Heart left ventricle (tissue), 16 donors: ENCODE results near the gene SEMA6D. TPM values are rescaled to one million over a fixed set of nuclear protein-coding genes. Genes with fewer than 3 reads are reported as not detected.

ENCODE experiments used
- ATAC-seq, 4 donors: fragments of 200-7000 bp; cut with Tn5 transposase; one replicate each; pipeline ENCODE4 v1.9.1; 2020 to 2022; ENCODE audit warnings: moderate library complexity in 4 of 4, mild to moderate bottlenecking in 3 of 4, moderate number of reproducible peaks in 1 of 4
- DNase-seq, 5 donors: peaks; one replicate each; pipeline ENCODE4 v3.0.0-alpha.2; 2020
- H3K27ac ChIP-seq, 12 donors: fragments of 200-600 bp; sonication (generic) in 4 of 12; one replicate each; pipeline versions ENCODE4 v1.5.0 to v1.8.0; 2016 to 2022; ENCODE audit warnings: mild to moderate bottlenecking in 2 of 12
- H3K27me3 ChIP-seq, 9 donors: fragments of 200-600 bp; sonication (generic) in 2 of 9; one replicate each; pipeline versions ENCODE4 v1.5.1 to v1.8.0; 2016 to 2022; ENCODE audit warnings: mild to moderate bottlenecking in 3 of 9
- H3K36me3 ChIP-seq, 9 donors: fragments of 200-600 bp; sonication (generic) in 2 of 9; one replicate each; pipeline versions ENCODE4 v1.5.0 to v1.8.0; 2018 to 2022; ENCODE audit warnings: mild to moderate bottlenecking in 2 of 9
- H3K4me1 ChIP-seq, 12 donors: fragments of 200-600 bp; sonication (generic) in 4 of 12; one replicate each; pipeline versions ENCODE4 v1.5.0 to v1.8.0; 2016 to 2022; ENCODE audit warnings: mild to moderate bottlenecking in 3 of 12
- H3K4me3 ChIP-seq, 12 donors: fragments of 200-600 bp; sonication (generic) in 4 of 12; one replicate each; pipeline versions ENCODE4 v1.5.0 to v1.8.0; 2017 to 2022; ENCODE audit warnings: mild to moderate bottlenecking in 9 of 12, moderate library complexity in 4 of 12
- H3K9me3 ChIP-seq, 12 donors: fragments of 200-600 bp; sonication (generic) in 4 of 12; one replicate each; pipeline versions ENCODE4 v1.5.0 to v1.8.0; 2016 to 2022; ENCODE audit warnings: mild to moderate bottlenecking in 1 of 12
- POLR2A ChIP-seq, 2 donors: fragments of 450-650 bp; IDR thresholded peaks; one replicate each; pipeline ENCODE4 v1.6.1; 2017; ENCODE audit warnings: antibody characterized with exemption in 2 of 2, mild to moderate bottlenecking in 2 of 2, moderate library complexity in 2 of 2
- WGBS, 4 donors: extraction: QIAGEN DNeasy Blood & Tissue Kit in 2 of 4; methylation state at CpG; one replicate each; pipeline versions ENCODE4 v1.1.5 to v1.1.7; 2013 to 2018; 5-methylcytosine and 5-hydroxymethylcytosine counted together
- intact Hi-C, 10 donors: fragments of 100-400 bp; cut with DNase I; formaldehyde crosslinking; loops; one replicate each; pipeline versions ENCODE4 v1.11.1 to v1.14.2; 2022
- polyA plus RNA-seq, 2 donors: library from polyadenylated mRNA; stranded (reverse); fragments of 200-250 nt; gene quantifications; one replicate each; pipeline ENCODE4 v1.2.3, GENCODE V29; 2013
- total RNA-seq, 9 donors: library from RNA; depleted of rRNA in 2 of 9; stranded (reverse); fragments of >200 nt in 2 of 9; fragmentation: NEBNext Ultra II Directional in 3 of 9; extraction: Animal tissue kit (Norgen Biotek cat#: 25700) in 3 of 9; gene quantifications; one replicate each; pipeline versions ENCODE4 v1.1.0 to v1.2.4, GENCODE V29; 2016 to 2023
- TF ChIP-seq, protein P1 (sequence below), 12 donors: fragments of 200-600 bp; sonication (generic) in 4 of 12; IDR thresholded peaks; one replicate each; pipeline versions ENCODE4 v1.5.0 to v1.8.0; 2018 to 2022; ENCODE audit warnings: antibody characterized with exemption in 12 of 12, mild to moderate bottlenecking in 5 of 12
- donor health status: ischemic (EF 13 %, LVEDD 7.1; RV severe dilation, severe dysfunction).
- donor health status: healthy with polysubstance abuse.
- donor health status: DM: no; HTN: yes; CAD: no.
- donor health status: DM: no; HTN: no; CAD: no.
- donor health status: ischemic (EF 25% LVEDD 6.9; RV normal size, moderate dysfunction).
- donor health status: ischemic (EF 25% LVEDD 5.7; RV mildly dilated, moderate dysfunction).
- donor health status: healthy.
- donor health status: DM: yes; HTN: yes; CAD: no.
- donor health status: ischemic (EF 35%, LVEDD 5.7; RV mildly dilated, moderate dysfunction).
- donor health status: nonischemic (EF 11% LVEDD 7.7; RV severe dilation, severe dysfunction).
- donor health status: DM: yes; HTN: yes; CAD: no.
- donor health status: PGD.
- donor health status: ischemic (EF 29% LVEDD 5.4; RV normal size, mild dysfunction).
- donor health status: nonischemic (EF 23%, LVEDD 6.1; RV moderate dilation, normal function).

SEMA6D gene
- total and polyA plus RNA-seq, 11 donors = 2.8 to 23.2 (median 10.8) TPM

DNA sequence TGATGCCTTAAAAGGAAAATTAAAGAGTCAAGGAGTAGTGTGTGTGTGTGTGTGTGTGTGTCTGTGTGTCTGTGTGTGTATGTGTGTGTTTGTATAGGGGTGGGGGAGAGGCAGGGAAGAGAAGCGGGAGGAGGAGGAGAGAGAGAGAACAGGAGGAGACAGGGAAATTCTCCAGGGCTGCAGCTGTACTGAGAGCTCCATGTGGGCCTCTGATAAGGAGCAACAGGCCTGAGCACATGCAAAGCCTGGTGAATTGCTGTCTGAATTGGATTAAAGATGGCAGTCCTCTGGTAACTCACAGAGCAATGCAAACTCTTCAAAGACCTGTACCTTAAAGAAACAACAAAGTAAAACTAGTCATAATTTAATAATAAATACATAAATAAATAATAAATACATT lies 70.6 kb downstream of the SEMA6D start:
- Histone ChIP-seq H3K27ac (no peak overlapping the region), H3K4me3 (no peak overlapping the region), H3K9me3 (peaks cover 0 to 6% (median 0%) of the 10 kb centered on the region in 12 donors), H3K27me3 (no peaks in the 10 kb centered on the region), H3K36me3 (no peaks in the 10 kb centered on the region), H3K4me1 (no peaks in the 10 kb centered on the region)
- ATAC-seq = peak in 3 of 4 donors; percentile 54 to 80 (median 68)
- DNase-seq = peak in 1 of 5 donors; percentile 24
- 39 to 76% (median 45%) methylated on average over 1 of the region's 1 CpG for WGBS, 4 donors
- intact Hi-C loops = no loop called here
- TF ChIP-seq, protein P1, sequence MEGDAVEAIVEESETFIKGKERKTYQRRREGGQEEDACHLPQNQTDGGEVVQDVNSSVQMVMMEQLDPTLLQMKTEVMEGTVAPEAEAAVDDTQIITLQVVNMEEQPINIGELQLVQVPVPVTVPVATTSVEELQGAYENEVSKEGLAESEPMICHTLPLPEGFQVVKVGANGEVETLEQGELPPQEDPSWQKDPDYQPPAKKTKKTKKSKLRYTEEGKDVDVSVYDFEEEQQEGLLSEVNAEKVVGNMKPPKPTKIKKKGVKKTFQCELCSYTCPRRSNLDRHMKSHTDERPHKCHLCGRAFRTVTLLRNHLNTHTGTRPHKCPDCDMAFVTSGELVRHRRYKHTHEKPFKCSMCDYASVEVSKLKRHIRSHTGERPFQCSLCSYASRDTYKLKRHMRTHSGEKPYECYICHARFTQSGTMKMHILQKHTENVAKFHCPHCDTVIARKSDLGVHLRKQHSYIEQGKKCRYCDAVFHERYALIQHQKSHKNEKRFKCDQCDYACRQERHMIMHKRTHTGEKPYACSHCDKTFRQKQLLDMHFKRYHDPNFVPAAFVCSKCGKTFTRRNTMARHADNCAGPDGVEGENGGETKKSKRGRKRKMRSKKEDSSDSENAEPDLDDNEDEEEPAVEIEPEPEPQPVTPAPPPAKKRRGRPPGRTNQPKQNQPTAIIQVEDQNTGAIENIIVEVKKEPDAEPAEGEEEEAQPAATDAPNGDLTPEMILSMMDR (IDR thresholded peaks at IDR 0.05) = no peak
- TF ChIP-seq POLR2A (IDR thresholded peaks at IDR 0.05) = no peak

DNA sequence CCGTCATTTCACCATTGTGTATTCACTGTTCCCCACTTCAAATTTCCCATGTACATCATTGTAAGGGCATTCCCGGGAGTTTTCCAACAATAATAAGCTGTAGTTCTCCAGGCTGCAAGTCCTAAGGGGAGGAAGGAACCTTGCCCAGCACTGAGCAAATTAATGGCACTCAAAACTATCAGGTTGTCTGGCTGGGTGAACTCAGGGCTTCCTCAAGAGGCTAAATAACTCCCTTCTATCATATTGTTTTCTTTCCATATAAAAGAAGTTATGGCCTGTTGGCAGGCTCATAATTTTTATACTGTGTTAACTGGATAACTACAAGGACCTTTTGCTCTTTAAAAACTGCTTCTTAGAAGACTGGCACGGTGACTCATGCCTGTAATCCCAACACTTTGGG lies 71.4 kb downstream of the SEMA6D start:
- H3K36me3 ChIP-seq = no peaks in the 10 kb centered on the region
- no peak for TF ChIP-seq POLR2A (IDR thresholded peaks at IDR 0.05)
- TF ChIP-seq, protein P1 (IDR thresholded peaks at IDR 0.05) = no peak
- H3K4me3 ChIP-seq = no peak overlapping the region
- H3K27me3 ChIP-seq = no peaks in the 10 kb centered on the region
- no peak for ATAC-seq
- DNase-seq = no peak
- H3K4me1 ChIP-seq = no peaks in the 10 kb centered on the region
- H3K9me3 ChIP-seq = no peaks in the 10 kb centered on the region
- H3K27ac ChIP-seq = no peak overlapping the region
- 81 to 88% (median 84%) methylated on average over 3 of the region's 3 CpGs for WGBS, 4 donors
- intact Hi-C loops = no loop called here

DNA sequence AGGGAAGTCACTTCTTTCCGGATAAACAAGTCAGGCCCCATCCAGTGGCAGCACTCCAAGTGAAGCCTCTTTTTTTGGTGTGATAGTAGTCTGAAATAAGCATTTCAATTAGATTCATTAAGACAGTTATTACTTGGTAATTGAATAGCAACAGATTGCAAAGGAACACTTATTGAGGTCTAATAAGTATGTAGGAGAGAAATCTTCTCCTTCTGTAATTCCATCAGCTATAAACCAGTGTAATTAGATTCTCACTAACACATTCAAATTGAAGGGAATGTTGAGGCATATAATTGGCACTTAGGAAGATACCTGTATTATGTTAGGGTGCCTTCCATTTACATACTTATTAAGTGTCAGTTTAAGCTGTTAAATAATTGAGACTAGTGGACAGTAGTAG lies 73.9 kb downstream of the SEMA6D start:
- DNase-seq (no peak), ATAC-seq (no peak)
- WGBS, 4 donors = 51 to 68% (median 62%) methylated on average over 1 of the region's 1 CpG
- Histone ChIP-seq H3K36me3 (no peaks in the 10 kb centered on the region), H3K9me3 (no peaks in the 10 kb centered on the region), H3K4me1 (peaks cover 0 to 18% (median 9%) of the 10 kb centered on the region in 12 donors), H3K27me3 (no peaks in the 10 kb centered on the region), H3K27ac (no peak overlapping the region), H3K4me3 (no peak overlapping the region)
- intact Hi-C loops = no loop called here
- no peak for TF ChIP-seq POLR2A (IDR thresholded peaks at IDR 0.05)
- TF ChIP-seq, protein P1 (IDR thresholded peaks at IDR 0.05) = no peak

DNA sequence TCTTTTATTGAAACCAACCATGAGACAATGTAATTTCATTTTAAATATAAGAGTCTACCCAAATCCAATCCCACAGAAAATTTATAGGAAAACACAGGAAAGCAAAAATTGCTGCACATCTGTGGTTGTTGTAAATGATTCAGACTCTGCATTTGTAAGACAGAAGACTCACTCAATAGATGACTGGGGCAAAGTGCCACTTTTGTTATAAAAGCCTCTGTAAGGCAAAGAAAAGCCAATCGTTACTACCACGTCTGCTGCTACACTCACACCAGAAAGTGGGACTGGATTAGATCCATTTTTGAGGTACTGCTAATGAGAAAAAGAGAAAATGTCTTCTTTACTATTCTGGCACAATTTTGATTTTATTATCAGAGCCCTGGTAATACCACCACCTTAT lies 74.9 kb downstream of the SEMA6D start:
- Histone ChIP-seq H3K4me1 (peaks cover 0 to 28% (median 13%) of the 10 kb centered on the region in 12 donors), H3K4me3 (no peak overlapping the region), H3K36me3 (no peaks in the 10 kb centered on the region), H3K9me3 (no peaks in the 10 kb centered on the region), H3K27me3 (no peaks in the 10 kb centered on the region), H3K27ac (no peak overlapping the region)
- intact Hi-C loops = no loop called here
- DNase-seq = no peak
- TF ChIP-seq, protein P1 (IDR thresholded peaks at IDR 0.05) = no peak
- TF ChIP-seq POLR2A (IDR thresholded peaks at IDR 0.05) = no peak
- 55 to 84% (median 81%) methylated on average over 2 of the region's 2 CpGs for WGBS, 4 donors
- ATAC-seq = no peak
